HG03108 (cell line): ENCODE measurements around the gene MMAB.

Experiments used
- ATAC-seq: cut with Tn5 transposase; IDR thresholded peaks from one replicate; pipeline ENCODE4 v1.9.1; 2021; ENCODE audit warnings: moderate library complexity; ENCODE audit not compliant: unreplicated experiment

Gene MMAB

DNA sequence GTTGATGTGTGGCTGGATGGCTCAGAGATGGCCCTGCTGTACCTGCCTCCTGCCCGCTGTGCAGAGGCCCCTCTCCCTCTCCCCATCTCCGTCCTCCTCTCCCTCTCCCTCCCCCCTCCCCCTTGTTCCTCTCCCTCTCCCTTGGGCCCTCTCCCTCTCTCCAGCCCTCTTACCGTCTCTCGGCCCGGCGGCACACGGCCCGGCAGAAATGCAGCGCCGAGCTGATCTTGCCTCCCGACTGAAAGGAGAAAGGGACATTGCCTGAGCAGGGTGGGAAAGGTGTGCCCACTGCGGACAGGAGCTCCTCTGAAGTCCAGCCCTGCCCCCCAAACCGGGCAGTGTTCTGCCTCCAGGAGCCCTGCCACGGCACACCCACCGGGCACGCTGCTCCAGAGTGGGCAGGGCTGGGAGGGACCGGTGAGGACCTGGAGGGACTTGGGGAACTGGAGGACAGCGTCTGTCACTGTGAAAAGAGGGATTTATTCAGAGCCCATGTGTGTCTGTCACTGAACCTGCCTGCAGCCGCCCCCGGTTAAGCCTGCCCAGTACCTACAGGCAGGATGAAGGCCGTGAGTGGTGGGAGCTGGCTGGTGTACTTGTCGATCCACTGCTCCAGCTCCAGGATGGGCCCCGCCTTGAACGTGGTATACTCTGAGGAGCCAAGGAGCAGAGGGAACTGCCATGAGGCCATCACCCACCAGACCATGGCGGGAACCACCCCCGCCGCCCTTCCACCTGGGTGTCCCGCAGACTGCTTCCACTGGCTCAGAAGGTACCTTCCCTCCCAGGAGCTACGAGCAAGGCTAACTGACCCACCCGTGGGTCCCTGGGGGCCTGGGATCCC, 12.2 kb downstream of the MMAB start:
- ATAC-seq = no peak

- ATAC-seq = no peak
Measured at GRCh38 chr12:109559601-109560000, 13.7 kb downstream of the MMAB start.

GRCh38 chr12:109559200-109559505, 14.2 kb downstream of the MMAB start:
- ATAC-seq = no peak

DNA sequence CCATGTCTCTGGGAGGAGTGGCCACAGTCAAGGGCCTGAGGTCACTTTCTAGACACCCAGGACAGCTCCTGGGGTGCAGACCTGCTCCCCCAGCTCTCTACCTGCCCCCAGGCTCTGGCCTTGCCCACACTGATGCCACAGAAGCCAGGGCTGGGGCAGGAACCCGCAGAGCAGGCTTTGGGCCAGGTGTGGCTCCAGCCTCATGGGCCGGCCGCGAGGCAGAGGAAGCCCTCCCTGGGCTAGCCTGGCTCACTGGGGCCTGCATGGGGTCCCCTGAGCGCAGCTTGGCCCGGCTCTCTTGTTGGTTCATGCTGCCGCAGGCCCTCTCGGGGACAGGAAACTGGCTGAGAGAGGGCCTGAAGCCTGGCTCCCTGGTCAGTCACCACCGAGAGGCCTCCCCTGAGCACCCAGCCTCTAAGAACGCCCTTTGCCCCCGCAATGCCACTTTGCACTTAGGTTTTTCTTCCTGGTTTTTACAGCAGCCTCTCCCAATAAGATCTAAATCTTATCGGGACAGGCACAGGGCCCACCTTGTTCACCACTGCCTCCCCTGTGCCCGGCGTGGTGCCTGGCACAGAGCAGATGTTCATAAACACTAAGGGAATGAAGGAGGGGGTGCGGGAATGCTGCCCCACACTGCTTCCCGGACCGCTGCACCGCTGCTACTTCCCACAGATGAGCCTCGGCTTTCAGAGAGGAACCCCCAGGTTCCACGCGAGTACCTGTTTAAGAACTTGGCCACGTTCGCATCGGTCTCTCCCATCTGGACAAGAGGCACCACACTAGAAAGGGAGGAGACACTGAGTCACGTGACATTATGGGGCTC, 14.7 kb downstream of the MMAB start:
- ATAC-seq = no peak

DNA sequence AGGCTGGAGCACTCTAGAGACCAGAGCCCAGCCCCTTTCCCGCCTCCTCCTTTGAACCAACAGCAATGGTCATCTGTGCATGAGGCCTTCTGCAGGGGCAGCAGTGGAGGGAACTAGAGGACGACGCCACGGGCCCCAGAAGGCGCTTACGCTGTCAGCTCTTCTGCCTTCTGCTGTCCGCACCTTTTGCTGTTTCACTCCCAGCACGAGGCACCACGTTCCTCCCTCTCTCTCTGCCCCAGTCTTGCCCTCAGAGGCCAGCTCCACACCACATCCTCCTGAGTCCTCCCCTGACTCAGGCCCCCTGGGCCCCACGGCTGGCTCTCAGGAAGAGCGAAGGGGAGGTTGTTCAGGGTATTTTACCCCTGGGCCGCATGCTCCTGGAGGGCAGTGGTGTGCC, 15.5 kb downstream of the MMAB start:
- no peak for ATAC-seq

DNA sequence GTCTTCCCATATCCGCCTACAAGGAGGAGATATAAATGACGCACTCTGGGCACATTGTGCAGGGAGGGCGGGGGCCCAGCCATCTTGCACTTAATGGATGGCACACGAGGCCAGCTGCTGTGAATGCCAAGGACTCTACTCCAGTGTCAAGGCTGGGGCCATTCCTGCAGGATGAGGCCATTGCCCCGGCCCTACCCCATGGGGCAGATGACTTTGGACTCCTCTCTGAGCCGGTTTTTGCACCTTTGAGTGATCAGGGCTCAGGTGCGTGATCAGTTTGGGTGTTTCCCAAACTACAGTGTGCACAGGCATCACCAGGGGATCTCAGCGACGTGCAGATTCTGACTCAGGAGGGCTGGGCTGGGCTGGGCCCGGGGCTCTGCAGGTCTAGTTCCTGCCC, 16.1 kb downstream of the MMAB start:
- ATAC-seq = no peak

GRCh38 chr12:109555431-109556315, 17.6 kb downstream of the MMAB start:
- ATAC-seq = no peak

GRCh38 chr12:109554761-109555160, 18.5 kb downstream of the MMAB start:
- ATAC-seq = no peak

- ATAC-seq = no peak
Measured at GRCh38 chr12:109553906-109554500, 19.3 kb downstream of the MMAB start.

DNA sequence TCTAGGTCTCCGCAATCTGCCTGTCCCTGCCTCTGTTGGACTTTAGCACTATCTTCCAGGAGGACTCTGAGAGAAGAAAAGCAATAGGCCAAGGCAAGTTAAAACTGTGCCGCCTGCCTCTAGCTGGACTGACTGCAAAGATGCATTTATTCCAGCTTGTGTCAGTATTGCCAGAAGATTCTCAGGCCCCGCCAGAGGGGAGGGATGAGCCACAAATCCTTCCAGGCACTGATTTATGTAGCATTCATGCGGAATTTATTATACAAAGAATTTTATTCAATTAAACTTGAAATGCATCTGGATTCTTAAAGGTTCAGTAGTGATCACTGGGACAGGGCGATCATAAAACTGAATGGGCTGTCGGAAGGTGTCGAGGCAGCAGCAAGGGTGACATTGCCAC, 19.8 kb downstream of the MMAB start:
- ATAC-seq = no peak

- no peak for ATAC-seq
Measured at GRCh38 chr12:109552971-109553370, 20.3 kb downstream of the MMAB start.

DNA sequence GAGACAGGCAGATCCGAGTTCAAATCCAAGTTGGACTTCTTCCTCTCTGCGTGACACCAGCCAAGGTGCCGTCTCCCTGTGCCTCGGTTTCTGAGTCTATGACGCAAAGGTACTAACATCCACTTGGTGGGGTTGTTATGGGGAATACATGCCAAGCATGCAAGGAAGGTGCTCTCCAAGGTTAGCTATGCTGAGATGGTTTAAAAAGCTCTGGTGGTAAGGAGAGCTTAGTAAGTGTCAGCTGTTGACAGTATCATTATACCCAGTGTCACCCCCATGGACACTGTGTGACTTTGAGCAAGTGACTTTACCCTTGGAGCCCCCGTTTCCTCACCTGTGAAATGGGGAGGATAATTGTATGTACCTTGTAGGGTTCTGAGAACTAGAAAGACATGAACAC, 22.2 kb downstream of the MMAB start:
- ATAC-seq = no peak

GRCh38 chr12:109550281-109550680, 23.0 kb downstream of the MMAB start:
- ATAC-seq = no peak

DNA sequence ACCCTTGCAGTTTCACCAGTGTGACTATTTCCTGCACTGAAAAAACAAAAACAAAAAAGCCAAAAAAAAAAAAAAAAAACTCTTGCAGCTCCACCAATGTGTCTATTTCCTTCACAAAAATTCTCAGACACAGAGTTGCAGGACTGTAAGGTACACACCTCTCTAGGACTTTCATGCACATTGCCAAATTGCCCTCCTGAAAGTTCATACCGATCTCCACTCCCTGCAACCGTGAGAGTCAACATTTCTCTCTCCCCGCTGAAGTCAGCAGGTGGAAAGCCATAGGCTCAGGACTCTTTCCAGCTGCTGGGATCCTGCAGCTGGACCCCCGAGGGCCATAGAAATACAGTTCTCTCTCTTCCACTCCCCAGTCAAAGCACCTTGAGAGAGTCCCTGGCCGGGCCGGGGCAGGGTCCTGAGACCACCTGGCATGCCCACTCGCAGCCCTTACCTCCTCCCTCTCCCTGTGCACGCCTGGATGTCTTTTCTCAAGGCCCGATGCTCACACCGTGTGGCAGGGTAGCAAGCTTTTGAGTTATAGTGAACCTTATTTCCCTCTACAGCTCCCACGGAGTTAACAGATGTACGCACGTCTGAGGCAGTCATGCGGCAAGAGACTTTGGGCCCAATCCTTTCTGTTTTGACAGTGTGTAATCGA, 23.6 kb downstream of the MMAB start:
- no peak for ATAC-seq

DNA sequence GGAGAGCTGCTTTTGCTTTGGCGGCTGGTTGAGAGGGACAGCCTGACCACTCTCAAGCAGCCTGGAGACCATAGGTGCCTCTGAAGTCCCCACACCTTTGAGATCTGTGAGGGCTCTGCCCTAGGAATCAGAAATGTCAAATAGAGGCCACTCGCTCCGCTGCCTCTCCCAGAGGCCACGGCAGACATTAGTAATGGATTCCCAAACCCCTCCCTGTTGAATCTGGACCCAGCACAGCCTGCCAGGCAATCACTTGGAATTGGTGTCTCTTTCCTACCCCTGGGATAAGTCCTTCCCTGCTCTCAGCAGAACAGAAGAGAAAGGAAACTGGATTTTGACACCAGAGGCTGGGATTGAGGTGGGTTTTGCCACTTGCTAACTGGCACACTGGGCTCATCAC, 25.0 kb downstream of the MMAB start:
- ATAC-seq = no peak

DNA sequence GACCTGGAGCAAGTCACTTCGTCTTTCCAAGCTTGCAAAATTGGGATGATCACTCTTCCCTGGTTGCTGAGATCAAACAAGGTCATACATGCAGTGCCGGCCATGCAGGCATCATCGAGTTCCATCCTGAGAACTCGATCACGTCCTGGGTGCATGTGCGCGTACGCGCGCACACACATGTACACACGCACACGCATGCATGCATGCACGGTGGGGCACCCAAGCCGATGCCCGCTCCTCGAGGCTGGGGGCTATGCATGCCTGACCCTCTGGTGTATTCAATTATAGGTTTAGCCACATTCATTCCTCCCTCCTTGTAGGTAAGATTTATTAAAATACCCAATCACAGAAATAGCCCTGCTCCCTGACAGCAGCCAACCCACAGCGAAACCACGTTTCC, 26.0 kb downstream of the MMAB start:
- no peak for ATAC-seq

GRCh38 chr12:109545826-109546225, 27.5 kb downstream of the MMAB start:
- ATAC-seq = no peak

- no peak for ATAC-seq
Measured at GRCh38 chr12:109544955-109545531, 28.3 kb downstream of the MMAB start.

DNA sequence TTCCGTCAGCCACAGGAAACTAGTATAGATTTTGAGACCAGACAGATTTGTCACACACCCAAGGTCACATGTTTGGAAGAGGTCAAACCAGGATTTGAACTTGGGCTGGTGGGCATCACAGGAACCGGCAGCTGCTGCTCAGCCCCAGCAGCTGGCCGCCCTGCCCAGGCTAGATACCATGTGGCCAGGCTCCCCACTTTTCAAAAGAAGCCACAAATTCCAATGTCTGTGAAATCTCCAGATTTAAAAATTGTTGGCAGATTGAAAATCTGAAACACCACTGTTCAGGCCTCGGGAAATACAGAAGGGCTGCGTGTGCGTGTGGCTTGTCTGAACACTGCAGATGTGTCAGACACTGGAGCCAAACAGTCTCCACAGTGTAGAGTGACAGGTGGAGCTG, 30.4 kb downstream of the MMAB start:
- no peak for ATAC-seq

DNA sequence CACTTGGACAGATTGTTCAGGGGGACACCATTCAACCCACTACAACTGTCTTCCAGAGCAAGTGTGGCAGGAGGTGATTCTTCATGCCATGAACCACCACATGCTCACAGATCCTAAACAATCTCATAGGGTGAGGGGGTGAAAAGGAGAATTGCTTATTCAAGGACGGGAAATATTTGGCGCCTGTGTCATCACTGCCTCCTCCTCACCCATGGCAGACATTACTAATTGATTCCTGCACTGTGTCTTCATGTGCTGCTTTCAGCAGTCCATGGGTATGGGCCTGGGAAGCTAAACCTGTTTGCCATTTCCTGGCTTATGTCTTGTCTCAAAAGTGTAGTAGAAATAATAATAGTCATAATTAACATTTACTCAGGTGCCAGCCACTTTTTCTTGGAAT, 31.3 kb downstream of the MMAB start:
- no peak for ATAC-seq
